HS-27A (cell line): ENCODE data around the gene IQCB1.
"Not testable (repeated sequence)": the region's sequence is repeated elsewhere in the genome, so short reads cannot be mapped to it uniquely, and the experiment has no call there.

Experiments used
- DNase-seq: peaks from one replicate; pipeline ENCODE4 v3.0.0-alpha.2; 2012; ENCODE audit warnings: low read depth, missing footprints

Gene IQCB1

DNA sequence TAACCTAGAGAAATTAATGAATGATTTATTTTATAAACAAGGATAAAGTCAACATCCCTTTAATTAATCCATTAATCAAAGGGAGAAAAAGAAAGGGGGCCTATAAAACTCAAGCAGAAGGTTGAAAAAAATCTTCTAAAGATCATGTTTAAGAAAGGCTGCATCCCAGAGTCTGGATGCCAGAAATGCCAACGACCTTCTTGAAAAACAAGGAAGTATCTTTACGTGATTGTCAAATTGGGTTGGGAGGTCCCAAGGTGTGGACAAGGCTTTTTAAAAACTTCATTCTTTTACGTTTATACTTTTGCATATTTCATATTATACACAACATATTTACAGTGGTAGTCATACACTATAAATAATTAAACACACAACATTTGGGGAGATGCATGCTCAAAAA is 86.9 kb downstream of the IQCB1 start:
- DNase-seq, result no peak

DNA sequence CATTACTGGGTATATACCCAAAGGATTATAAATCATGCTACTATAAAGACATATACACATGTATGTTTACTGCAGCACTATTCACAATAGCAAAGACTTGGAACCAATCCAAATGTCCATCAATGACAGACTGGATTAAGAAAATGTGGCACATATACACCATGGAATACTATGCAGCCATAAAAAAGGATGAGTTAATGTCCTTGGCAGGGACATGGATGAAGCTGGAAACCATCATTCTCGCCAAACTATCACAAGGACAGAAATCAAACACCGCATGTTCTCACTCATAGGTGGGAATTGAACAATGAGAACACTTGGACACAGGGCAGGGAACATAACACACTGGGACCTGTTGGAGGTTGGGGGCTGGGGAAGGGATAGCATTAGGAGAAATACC is 91.8 kb downstream of the IQCB1 start:
- DNase-seq, result not testable (repeated sequence)

DNA sequence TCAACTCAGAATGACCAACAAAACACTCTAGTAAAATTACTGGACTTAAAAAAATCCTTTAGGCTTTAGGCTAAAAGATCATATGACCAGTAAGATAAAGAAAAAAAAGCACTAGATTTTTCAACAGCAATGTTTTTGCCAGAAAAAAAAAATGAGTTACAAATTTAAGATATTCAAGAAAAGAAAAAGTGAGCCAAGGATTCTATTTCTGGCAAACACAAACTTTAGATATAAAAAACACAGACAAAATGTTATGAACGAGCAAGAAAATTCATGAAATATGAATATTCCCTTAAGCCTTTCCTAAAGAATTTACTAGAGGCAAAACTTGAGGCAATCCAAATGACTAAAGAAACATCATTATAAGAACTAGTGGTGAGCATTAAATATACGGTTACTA is 94.0 kb downstream of the IQCB1 start:
- DNase-seq, result no peak

DNA sequence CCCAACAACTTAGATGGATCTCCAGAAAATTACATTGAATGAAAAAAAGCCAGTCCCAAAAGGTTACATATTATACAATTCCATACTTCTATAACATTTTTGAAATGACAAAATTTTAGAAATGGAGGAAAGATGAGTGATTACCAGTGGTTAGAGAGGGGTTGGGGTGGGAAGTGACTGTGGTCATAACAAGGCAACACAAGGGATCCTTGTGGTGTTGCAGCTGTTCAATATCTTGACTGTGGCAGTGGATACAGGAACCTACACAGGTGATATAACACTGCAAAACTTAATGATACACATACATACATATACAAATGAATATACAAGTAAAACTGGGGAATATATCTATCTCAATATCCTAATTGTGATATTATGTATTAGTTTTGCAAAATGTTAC is 95.0 kb downstream of the IQCB1 start:
- DNase-seq, result no peak

DNA sequence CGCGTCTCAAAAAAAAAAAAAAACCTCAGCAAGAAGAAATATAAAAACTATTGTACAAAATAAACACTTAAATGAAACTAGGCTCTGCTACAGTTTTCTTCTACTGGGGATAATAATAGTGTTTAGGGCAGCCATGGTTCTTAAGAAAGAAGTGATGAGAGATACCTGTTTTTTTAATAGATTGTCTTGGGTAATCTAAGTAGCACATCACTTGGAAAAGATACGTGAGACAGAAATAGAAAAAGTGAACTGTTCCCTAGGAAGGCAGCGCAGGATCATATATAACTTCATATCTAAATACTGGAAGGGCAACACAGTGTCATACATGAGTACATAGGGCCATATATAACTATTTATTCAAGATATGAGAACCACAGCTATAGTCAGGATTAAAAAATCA is 97.2 kb downstream of the IQCB1 start:
- no peak for DNase-seq

DNA sequence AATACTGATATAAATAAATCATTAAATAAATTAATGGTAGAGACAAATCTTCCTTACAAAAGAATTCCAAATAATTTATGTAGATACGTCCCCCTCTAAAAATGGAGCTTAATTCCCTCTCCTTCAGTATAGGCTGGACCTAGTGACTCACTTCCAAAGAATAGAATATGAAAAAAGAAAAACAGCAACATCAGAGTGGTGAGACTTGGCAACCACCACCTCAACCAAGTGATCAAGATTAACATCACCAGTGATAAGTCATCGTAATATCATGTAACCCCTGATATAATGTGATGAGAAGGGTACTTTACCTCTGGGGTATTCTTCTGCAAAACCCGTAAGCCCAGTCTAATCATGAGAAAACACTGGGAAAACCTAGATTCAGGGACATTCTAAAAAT is 98.7 kb downstream of the IQCB1 start:
- DNase-seq, result no peak

DNA sequence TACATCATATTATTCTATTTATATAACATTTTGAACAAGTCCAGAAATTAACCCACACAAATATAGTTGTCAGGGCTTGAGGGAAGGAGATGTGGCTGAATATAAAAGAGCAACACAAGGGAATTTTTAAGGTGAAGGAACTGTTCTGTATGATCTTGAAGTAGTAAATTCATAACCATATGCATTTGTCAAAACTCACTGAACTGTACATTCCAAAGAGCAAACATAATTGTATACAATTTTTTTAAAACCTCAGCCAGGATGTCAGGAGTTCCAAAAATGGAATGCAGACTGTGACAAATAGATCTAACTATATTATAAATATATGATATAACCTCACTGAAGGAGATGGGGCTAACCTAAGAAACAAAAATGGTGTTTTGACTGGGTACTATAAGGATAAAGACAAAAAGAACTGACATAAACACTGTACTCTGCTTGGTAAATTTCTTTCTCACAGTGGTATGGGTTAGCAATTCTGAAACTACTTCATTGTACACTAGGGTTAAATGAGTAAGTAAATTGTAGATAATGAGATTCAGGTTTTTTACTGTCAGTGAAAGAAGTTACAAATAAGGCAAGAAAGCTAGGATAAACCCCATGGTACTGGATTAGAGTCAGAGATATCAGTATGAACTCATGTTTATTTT is 99.7 kb downstream of the IQCB1 start:
- no peak for DNase-seq

DNA sequence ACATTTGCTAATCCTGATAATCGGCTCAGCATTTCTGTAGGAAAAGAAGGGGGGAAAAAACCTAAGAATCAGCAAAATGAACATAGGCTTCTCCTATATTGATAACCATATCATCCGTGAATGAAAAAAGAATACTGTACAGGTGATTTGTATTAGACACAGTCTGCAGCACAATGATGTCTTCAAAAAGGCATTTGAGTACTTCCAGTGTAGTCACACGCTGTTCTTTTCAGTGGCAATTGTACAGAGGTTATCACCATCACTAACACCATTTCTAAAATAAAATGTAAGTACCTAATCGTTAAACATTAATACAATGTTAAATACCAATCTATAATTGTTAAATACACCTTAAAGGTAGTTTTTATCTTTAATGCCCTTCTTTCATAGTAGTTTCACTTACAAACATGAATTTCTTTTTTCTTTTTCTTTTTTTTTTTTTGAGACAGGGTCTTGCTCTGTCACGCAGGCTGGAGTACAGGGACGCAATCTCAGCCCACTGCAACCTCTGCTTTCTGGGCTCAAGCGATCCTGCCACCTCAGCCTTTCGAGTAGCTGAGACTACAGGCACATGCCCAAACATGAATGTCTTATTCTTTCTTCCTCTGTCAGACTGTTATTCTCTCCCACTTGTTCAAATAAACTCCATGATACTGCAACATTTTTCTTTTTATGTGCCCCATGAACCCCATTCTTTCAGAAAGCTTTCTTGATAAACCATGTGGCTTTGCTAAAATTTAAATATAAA is 103.7 kb downstream of the IQCB1 start:
- DNase-seq, result no peak

DNA sequence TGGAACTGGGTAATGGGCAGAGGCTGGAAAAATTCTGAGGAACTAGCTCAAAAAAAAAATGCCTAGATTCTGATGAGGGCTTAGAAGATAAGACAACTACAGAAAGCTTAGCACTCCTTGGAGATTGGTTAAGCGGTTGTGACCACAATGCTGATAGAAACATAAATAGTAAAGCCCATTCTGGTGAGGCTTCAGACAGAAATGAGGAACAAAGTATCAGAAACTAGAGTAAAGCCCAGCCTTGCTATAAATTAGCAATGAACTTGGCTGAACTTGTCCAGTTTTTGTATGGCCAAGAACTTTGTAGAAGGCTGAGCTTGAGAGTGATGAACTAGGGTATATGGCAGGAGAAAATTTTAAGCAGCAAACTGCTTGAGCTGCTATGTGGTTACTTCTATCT is 110.7 kb downstream of the IQCB1 start:
- DNase-seq, result no peak

DNA sequence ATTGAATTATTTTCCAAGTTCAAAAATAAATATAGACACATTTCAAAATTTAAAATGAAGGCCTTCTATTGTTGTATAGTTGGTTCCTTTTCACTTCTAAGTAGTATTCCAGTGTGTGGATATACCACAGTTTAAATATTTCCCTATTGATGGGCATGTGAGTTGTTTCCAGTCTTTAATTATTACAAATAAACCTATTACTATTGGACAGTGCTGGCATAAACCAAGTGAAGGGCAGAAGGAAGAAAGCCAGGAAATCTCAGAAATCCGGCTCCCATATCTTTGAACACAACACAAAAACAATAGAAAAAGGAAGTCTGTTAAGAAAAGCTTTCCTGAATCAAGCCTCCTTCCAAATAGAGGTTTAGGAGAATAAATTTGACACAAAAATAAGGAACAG is 111.4 kb downstream of the IQCB1 start:
- DNase-seq, result no peak

DNA sequence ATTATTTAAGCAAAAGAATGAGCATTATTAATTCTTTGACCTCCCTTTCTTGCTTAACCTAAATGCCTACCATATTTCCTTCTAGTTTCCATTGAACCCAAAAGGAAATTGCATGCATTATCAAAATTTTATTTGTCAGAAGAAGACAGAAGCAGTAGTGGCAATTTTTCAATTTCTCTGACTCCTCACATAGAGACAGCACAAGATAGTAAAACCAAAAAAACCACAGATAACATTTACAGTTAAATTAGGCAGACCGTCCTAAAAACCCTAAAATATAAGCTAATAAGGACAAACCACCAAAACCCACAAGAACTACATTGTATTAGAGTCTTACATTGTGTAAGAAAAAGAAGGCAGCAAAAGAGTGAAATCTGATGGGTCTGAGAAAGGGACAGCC is 112.4 kb downstream of the IQCB1 start:
- DNase-seq, result no peak

DNA sequence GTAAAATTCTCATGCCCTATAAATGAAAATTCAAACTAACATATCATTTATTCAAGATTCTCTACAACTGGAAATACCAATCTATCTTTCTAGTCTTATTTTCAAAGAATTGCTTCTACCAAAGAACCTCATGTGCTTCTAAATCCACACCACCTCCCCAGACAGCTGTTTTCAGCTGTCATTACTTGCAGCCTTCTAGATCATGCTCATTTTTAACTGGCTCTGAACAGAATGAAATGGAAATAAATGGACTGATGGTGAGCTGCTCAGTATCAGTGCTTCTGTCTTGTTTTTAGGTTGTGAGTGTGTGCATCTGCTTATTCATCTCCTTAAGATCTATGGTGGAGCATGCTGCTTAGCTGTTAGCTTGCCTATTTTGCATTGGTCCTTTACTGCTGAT is 114.7 kb downstream of the IQCB1 start:
- DNase-seq, result no peak
